ENCODE measurements around the gene CEBPZ. TPM values are rescaled to one million over a fixed set of nuclear protein-coding genes. Genes with fewer than 3 reads are reported as not detected.

Gene CEBPZ
- total and polyA plus RNA-seq, 2 of the 13 experiments (the other 11 are each of a cell fraction or from before 2014, with no cell fraction given): 14.4 to 117 TPM

- peak; percentile 60; the same call in 1 of the 2 replicates for TF ChIP-seq ZNF768 (CRISPR knock-in tag; IDR thresholded peaks at IDR 0.05)
- TF ChIP-seq CHD4 (IDR thresholded peaks at IDR 0.05; ENCODE audit: borderline replicate concordance, low read length): no peak
- 0 out of 2 replicates have a peak, but pooled peaks have one; percentile 18 for TF ChIP-seq HNF4A (CRISPR knock-in tag; IDR thresholded peaks at IDR 0.05)
- TF ChIP-seq MATR3 (CRISPR knock-in tag; IDR thresholded peaks at IDR 0.05): no peak
- peak in 1 of 2 experiments; percentile 16; a peak in 1 of 4 replicates for TF ChIP-seq MAFK (conservative IDR thresholded peaks at IDR 0.05 in 1 of 2, IDR thresholded peaks at IDR 0.05 in 1 of 2; ENCODE audit: low read length in 2 of 2)
- TF ChIP-seq PITX1 (CRISPR knock-in tag; IDR thresholded peaks at IDR 0.05): peak; percentile 83
- TF ChIP-seq RXRB (CRISPR knock-in tag; IDR thresholded peaks at IDR 0.05; ENCODE audit: borderline replicate concordance): peak; percentile 58
- peak; percentile 73; the same call in 1 of the 2 replicates for TF ChIP-seq ZMAT3 (CRISPR knock-in tag; conservative IDR thresholded peaks at IDR 0.05)
- TF ChIP-seq ZNF878 (CRISPR knock-in tag; IDR thresholded peaks at IDR 0.05): peak; percentile 77; the same call in 1 of the 2 replicates
- peak; percentile 99 for TF ChIP-seq POLR2G (IDR thresholded peaks at IDR 0.05; ENCODE audit: low read depth, low read length)
- TF ChIP-seq HNRNPUL1 (IDR thresholded peaks at IDR 0.05; ENCODE audit: low read depth, low read length): no peak
- TF ChIP-seq ZNF503 (CRISPR knock-in tag; IDR thresholded peaks at IDR 0.05): peak; percentile 64; the same call in 1 of the 2 replicates
- 0 out of 2 replicates have a peak, but pooled peaks have one; percentile 54 for TF ChIP-seq ZNF589 (CRISPR knock-in tag; conservative IDR thresholded peaks at IDR 0.05)
- peak; percentile 96 for TF ChIP-seq ZNF607 (CRISPR knock-in tag; IDR thresholded peaks at IDR 0.05; ENCODE audit: borderline replicate concordance)
- no peak; the same call in 1 of the 2 replicates for TF ChIP-seq ONECUT2 (CRISPR knock-in tag; IDR thresholded peaks at IDR 0.05)
- TF ChIP-seq, protein P1, sequence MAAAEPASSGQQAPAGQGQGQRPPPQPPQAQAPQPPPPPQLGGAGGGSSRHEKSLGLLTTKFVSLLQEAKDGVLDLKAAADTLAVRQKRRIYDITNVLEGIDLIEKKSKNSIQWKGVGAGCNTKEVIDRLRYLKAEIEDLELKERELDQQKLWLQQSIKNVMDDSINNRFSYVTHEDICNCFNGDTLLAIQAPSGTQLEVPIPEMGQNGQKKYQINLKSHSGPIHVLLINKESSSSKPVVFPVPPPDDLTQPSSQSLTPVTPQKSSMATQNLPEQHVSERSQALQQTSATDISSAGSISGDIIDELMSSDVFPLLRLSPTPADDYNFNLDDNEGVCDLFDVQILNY (CRISPR knock-in tag; conservative IDR thresholded peaks at IDR 0.05): peak; percentile 28; the same call in 1 of the 2 replicates
- peak; percentile 63 for TF ChIP-seq TAF15 (IDR thresholded peaks at IDR 0.05; ENCODE audit: low read depth, low read length, poor library complexity, severe bottlenecking)
- no peak for TF ChIP-seq IKZF1 (IDR thresholded peaks at IDR 0.05)
- peak; percentile 26; the same call in 1 of the 2 replicates for TF ChIP-seq NFAT5 (CRISPR knock-in tag; IDR thresholded peaks at IDR 0.05)
Measured at GRCh38 chr2:37231241-37232130, at the start of gene CEBPZ, which contains the start of gene NDUFAF7 (continued).
